GM18517 (cell line): ENCODE measurements around the gene BMAL1.
"Not testable (repeated sequence)": the region's sequence is repeated elsewhere in the genome, so short reads cannot be mapped to it uniquely, and the experiment has no call there.

Experiments used
- ATAC-seq: cut with Tn5 transposase; IDR thresholded peaks from one replicate; pipeline ENCODE4 v1.9.1; 2021; ENCODE audit warnings: mild to moderate bottlenecking, moderate library complexity; ENCODE audit not compliant: unreplicated experiment

BMAL1 gene

DNA sequence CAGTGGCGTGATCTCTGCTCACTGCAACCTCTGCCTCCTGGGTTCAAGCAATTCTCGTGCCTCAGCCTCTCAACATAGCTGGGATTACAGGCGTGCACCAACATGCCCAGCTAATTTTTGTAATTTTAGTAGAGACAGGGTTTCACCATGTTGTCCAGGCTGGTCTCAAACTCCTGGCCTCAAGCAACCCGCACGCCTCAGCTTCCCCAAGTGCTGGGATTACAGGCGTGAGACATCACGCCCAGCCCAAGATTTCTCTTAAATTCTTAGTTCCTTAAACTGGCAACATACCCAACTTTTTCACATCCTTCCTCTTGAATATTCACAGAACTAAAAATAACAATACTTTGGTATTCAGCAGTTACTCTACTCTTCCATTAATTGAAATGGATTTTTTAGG lies 159.2 kb downstream of the BMAL1 start:
- not testable (repeated sequence) for ATAC-seq
